DOHH2 (cell line): ENCODE data around the gene NOS3.

Source experiments
- H3F3A ChIP-seq: fragments of 200-600 bp; sonication (generic), shearing (Covaris generic); 2 replicates; pipeline ENCODE4 v1.6.0; 2016; ENCODE audit warnings: antibody characterized with exemption, mild to moderate bottlenecking; ENCODE audit not compliant: control insufficient read depth, insufficient read depth
- H3K27ac ChIP-seq: fragments of 200-600 bp; sonication (generic); 2 replicates; pipeline ENCODE4 v1.5.1; 2014; ENCODE audit warnings: low read depth, mild to moderate bottlenecking, low read length, moderate library complexity
- H3K27me3 ChIP-seq: fragments of 200-600 bp; sonication (generic); 2 replicates; pipeline ENCODE4 v1.6.1; 2014; ENCODE audit warnings: mild to moderate bottlenecking, low read length, mixed read lengths; ENCODE audit not compliant: control insufficient read depth
- H3K36me3 ChIP-seq: fragments of 200-600 bp; sonication (generic); 2 replicates; pipeline ENCODE4 v1.6.1; 2014; ENCODE audit warnings: mild to moderate bottlenecking, low read length, moderate library complexity, mixed read lengths; ENCODE audit not compliant: control insufficient read depth
- H3K4me1 ChIP-seq: fragments of 200-600 bp; sonication (generic); 2 replicates; pipeline ENCODE4 v1.6.1; 2014; ENCODE audit warnings: mild to moderate bottlenecking, low read length, mixed read lengths; ENCODE audit not compliant: control insufficient read depth
- H3K4me2 ChIP-seq: fragments of 200-600 bp; sonication (generic); 2 replicates; pipeline ENCODE4 v1.6.0; 2014; ENCODE audit warnings: mild to moderate bottlenecking, low read length, moderate library complexity
- H3K4me3 ChIP-seq: fragments of 200-600 bp; sonication (generic); 2 replicates; pipeline ENCODE4 v1.5.1; 2014; ENCODE audit warnings: mild to moderate bottlenecking, low read length, mixed read lengths
- H3K79me2 ChIP-seq: fragments of 200-600 bp; sonication (generic); 2 replicates; pipeline ENCODE4 v1.6.1; 2014; ENCODE audit warnings: mild to moderate bottlenecking, low read length, mixed read lengths; ENCODE audit not compliant: control insufficient read depth
- H3K9me2 ChIP-seq: fragments of 200-600 bp; sonication (generic); replicated peaks from 2 replicates; pipeline ENCODE4 v1.6.1; 2014; ENCODE audit warnings: mild to moderate bottlenecking, low read length, mixed read lengths; ENCODE audit not compliant: control insufficient read depth
- H3K9me3 ChIP-seq: fragments of 200-600 bp; sonication (generic); 2 replicates; pipeline ENCODE4 v1.6.1; 2014; ENCODE audit warnings: antibody characterized with exemption, low read length, mixed read lengths; ENCODE audit not compliant: control insufficient read depth, insufficient read depth
- H4K20me1 ChIP-seq: fragments of 200-600 bp; sonication (generic); 2 replicates; pipeline ENCODE4 v1.6.0; 2014; ENCODE audit warnings: low read depth, mild to moderate bottlenecking, antibody characterized with exemption, low read length, moderate library complexity; ENCODE audit not compliant: control insufficient read depth, insufficient read depth
- CTCF ChIP-seq: fragments of 200-600 bp; sonication (generic); IDR thresholded peaks from one replicate; pipeline ENCODE4 v1.5.1; 2014; ENCODE audit warnings: antibody characterized with exemption, mild to moderate bottlenecking, low read depth, low read length; ENCODE audit not compliant: poor library complexity, severe bottlenecking
- EZH2phosphoT487 ChIP-seq: fragments of 200-600 bp; sonication (generic); IDR thresholded peaks from 2 replicates; pipeline ENCODE4 v1.6.1; 2017; ENCODE audit warnings: borderline replicate concordance, mild to moderate bottlenecking, antibody characterized with exemption, low read length, moderate library complexity, mixed read lengths

The NOS3 gene

GRCh38 chr7:150990416-150991186 lies at the start of gene NOS3:
Gene NOS3 (plus strand): TSS chr7:150991017. CDS start chr7:150993804, 2,787 bp downstream.
- peaks cover 30% of the 10 kb centered on the region for H3K27me3 ChIP-seq
- no peaks in the 10 kb centered on the region for H3F3A ChIP-seq
- H3K36me3 ChIP-seq: no peaks in the 10 kb centered on the region
- H3K4me1 ChIP-seq: peaks cover 16% of the 10 kb centered on the region
- H3K4me2 ChIP-seq: no peak within 1 kb of the TSS
- H3K4me3 ChIP-seq: no peak within 1 kb of the TSS
- no peaks in the 10 kb centered on the region for H4K20me1 ChIP-seq
- no peaks in the 10 kb centered on the region for H3K9me3 ChIP-seq
- no peaks in the 10 kb centered on the region for H3K9me2 ChIP-seq
- no peaks in the 10 kb centered on the region for H3K79me2 ChIP-seq
- H3K27ac ChIP-seq: no peak within 1 kb of the TSS
- TF ChIP-seq EZH2phosphoT487: no peak
- no peak for TF ChIP-seq CTCF

- TF ChIP-seq CTCF (no peak), EZH2phosphoT487 (no peak)
- H3K27me3 ChIP-seq: peaks cover 17% of the 10 kb centered on the region
- no peak overlapping the region for H3K27ac ChIP-seq
- no peaks in the 10 kb centered on the region for H3F3A ChIP-seq
- no peaks in the 10 kb centered on the region for H3K36me3 ChIP-seq
- H3K4me3 ChIP-seq: no peak overlapping the region
- no peaks in the 10 kb centered on the region for H4K20me1 ChIP-seq
- no peaks in the 10 kb centered on the region for H3K79me2 ChIP-seq
- no peak overlapping the region for H3K4me2 ChIP-seq
- H3K4me1 ChIP-seq: no peaks in the 10 kb centered on the region; the same call in 1 of the 2 replicates
- no peaks in the 10 kb centered on the region for H3K9me3 ChIP-seq
- no peaks in the 10 kb centered on the region for H3K9me2 ChIP-seq
Measured at GRCh38 chr7:150941351-150942000, 49.3 kb upstream of the NOS3 start.

GRCh38 chr7:150942001-150942590 lies 48.7 kb upstream of the NOS3 start:
- H3K27me3 ChIP-seq: peaks cover 20% of the 10 kb centered on the region
- no peaks in the 10 kb centered on the region for H3K79me2 ChIP-seq
- H3K36me3 ChIP-seq: no peaks in the 10 kb centered on the region
- no peak overlapping the region for H3K4me3 ChIP-seq
- no peaks in the 10 kb centered on the region for H3F3A ChIP-seq
- H3K9me2 ChIP-seq: no peaks in the 10 kb centered on the region
- no peak overlapping the region for H3K27ac ChIP-seq
- no peaks in the 10 kb centered on the region; the same call in 1 of the 2 replicates for H3K4me1 ChIP-seq
- no peak overlapping the region for H3K4me2 ChIP-seq
- H4K20me1 ChIP-seq: no peaks in the 10 kb centered on the region
- H3K9me3 ChIP-seq: no peaks in the 10 kb centered on the region
- TF ChIP-seq CTCF (no peak), EZH2phosphoT487 (no peak)
